HG02938 (cell line): ENCODE measurements around the gene CGRRF1.

Experiments used
- ATAC-seq: cut with Tn5 transposase; IDR thresholded peaks from one replicate; pipeline ENCODE4 v1.9.1; 2021; ENCODE audit warnings: mild to moderate bottlenecking, moderate library complexity; ENCODE audit not compliant: unreplicated experiment

Gene CGRRF1

GRCh38 chr14:54509546-54510501 lies at the start of gene CGRRF1:
Gene CGRRF1 (plus strand): TSS chr14:54509906. CDS start chr14:54509960, 54 bp downstream.
- ATAC-seq, result peak; percentile 96

GRCh38 chr14:54462048-54462447 lies 47.7 kb upstream of the CGRRF1 start:
- ATAC-seq, result no peak

GRCh38 chr14:54465654-54466053 lies 44.1 kb upstream of the CGRRF1 start:
- no peak for ATAC-seq

GRCh38 chr14:54467280-54467679 lies 42.4 kb upstream of the CGRRF1 start:
- ATAC-seq, result no peak

- ATAC-seq, result no peak
These were observed 39.0 kb upstream of the CGRRF1 start for GRCh38 chr14:54470701-54471100.

- no peak for ATAC-seq
These were observed 38.1 kb upstream of the CGRRF1 start for GRCh38 chr14:54471641-54472040.

GRCh38 chr14:54472315-54472714 lies 37.4 kb upstream of the CGRRF1 start:
- ATAC-seq, result no peak

- no peak for ATAC-seq
These were observed 35.4 kb upstream of the CGRRF1 start for GRCh38 chr14:54474232-54474793.

- no peak for ATAC-seq
These were observed 34.4 kb upstream of the CGRRF1 start for GRCh38 chr14:54475187-54475899.

GRCh38 chr14:54475911-54476310 lies 33.8 kb upstream of the CGRRF1 start:
- no peak for ATAC-seq

- ATAC-seq, result no peak
These were observed 31.0 kb upstream of the CGRRF1 start for GRCh38 chr14:54478636-54479215.

GRCh38 chr14:54480830-54481562 lies 28.7 kb upstream of the CGRRF1 start:
- no peak for ATAC-seq

- no peak for ATAC-seq
These were observed 28.0 kb upstream of the CGRRF1 start for GRCh38 chr14:54481695-54482094.

GRCh38 chr14:54483073-54483745 lies 26.5 kb upstream of the CGRRF1 start:
- no peak for ATAC-seq

GRCh38 chr14:54483846-54484245 lies 25.9 kb upstream of the CGRRF1 start:
- ATAC-seq, result no peak

- no peak for ATAC-seq
These were observed 23.0 kb upstream of the CGRRF1 start for GRCh38 chr14:54486685-54487084.

- ATAC-seq, result no peak
These were observed 21.9 kb upstream of the CGRRF1 start for GRCh38 chr14:54487771-54488170.

- peak; percentile 17 for ATAC-seq
These were observed 21.4 kb upstream of the CGRRF1 start for GRCh38 chr14:54488318-54488645.

GRCh38 chr14:54488646-54489317 lies 20.9 kb upstream of the CGRRF1 start, which contains the start of gene GMFB:
Gene GMFB (minus strand): TSS chr14:54488980. CDS start chr14:54488927, 53 bp downstream.
- peak; percentile 85 for ATAC-seq
